OCI-LY3 (cell line): ENCODE data around the gene CDK15.

Experiments
- H2AFZ ChIP-seq: fragments of 200-600, 300-600 bp; shearing (Covaris generic); 2 replicates; pipeline ENCODE4 v1.6.0; 2014; ENCODE audit warnings: antibody characterized with exemption, low read depth, low read length
- H3K27ac ChIP-seq: fragments of 200-600, 300-600 bp; sonication (generic); 2 replicates; pipeline ENCODE4 v1.5.1; 2014; ENCODE audit warnings: mild to moderate bottlenecking, low read length, moderate library complexity, mixed read lengths
- H3K27me3 ChIP-seq: fragments of 200-600, 300-600 bp; sonication (generic); 2 replicates; pipeline ENCODE4 v1.6.1; 2014; ENCODE audit warnings: low read depth, low read length, mixed read lengths
- H3K36me3 ChIP-seq: fragments of 200-600, 300-600 bp; sonication (generic); replicated peaks from 2 replicates; pipeline ENCODE3; 2014; ENCODE audit warnings: low read depth, low read length, mixed read lengths
- H3K4me1 ChIP-seq: fragments of 300-600, 200-600 bp; sonication (generic); 2 replicates; pipeline ENCODE4 v1.6.1; 2014; ENCODE audit warnings: low read length, mixed read lengths
- H3K4me2 ChIP-seq: fragments of 200-600, 300-600 bp; sonication (generic); 2 replicates; pipeline ENCODE4 v1.6.1; 2014; ENCODE audit warnings: low read length, mixed read lengths
- H3K4me3 ChIP-seq: fragments of 300-600, 200-600 bp; sonication (generic); 2 replicates; pipeline ENCODE4 v1.5.1; 2014; ENCODE audit warnings: antibody characterized with exemption, mild to moderate bottlenecking, low read length, moderate library complexity
- H3K79me2 ChIP-seq: fragments of 300-600, 200-600 bp; shearing (Covaris generic); 2 replicates; pipeline ENCODE4 v1.6.1; 2014; ENCODE audit warnings: mild to moderate bottlenecking, low read length, mixed read lengths
- H3K9ac ChIP-seq: fragments of 300-600, 200-600 bp; shearing (Covaris generic); 2 replicates; pipeline ENCODE4 v1.6.0; 2014; ENCODE audit warnings: mild to moderate bottlenecking, low read length, moderate library complexity
- H3K9me3 ChIP-seq: fragments of 200-600, 300-600 bp; shearing (Covaris generic); 2 replicates; pipeline ENCODE4 v1.6.1; 2014; ENCODE audit warnings: low read length, mixed read lengths; ENCODE audit not compliant: insufficient read depth
- H4K20me1 ChIP-seq: fragments of 200-600, 300-600 bp; sonication (generic); 2 replicates; pipeline ENCODE4 v1.6.1; 2016; ENCODE audit warnings: low read length, mixed read lengths; ENCODE audit not compliant: insufficient read depth
- CTCF ChIP-seq: fragments of 200-600, 300-600 bp; sonication (generic); IDR thresholded peaks from 2 replicates; pipeline ENCODE4 v1.5.1; 2014; ENCODE audit warnings: antibody characterized with exemption, low read length, low read depth
- EZH2phosphoT487 ChIP-seq: fragments of 200-600 bp; shearing (Covaris generic); IDR thresholded peaks from 2 replicates; pipeline ENCODE4 v1.6.1; 2018; ENCODE audit warnings: antibody characterized with exemption, mixed run types, low read depth

Gene CDK15

GRCh38 chr2:201784563-201784962 lies 21.8 kb upstream of the CDK15 start:
- Histone ChIP-seq H3K9me3 (no peaks in the 10 kb centered on the region), H4K20me1 (no peaks in the 10 kb centered on the region), H3K9ac (no peak overlapping the region), H3K79me2 (peaks cover 11% of the 10 kb centered on the region), H3K4me2 (no peak overlapping the region), H3K4me3 (no peak overlapping the region), H3K27me3 (no peaks in the 10 kb centered on the region), H3K4me1 (peaks cover 7% of the 10 kb centered on the region), H3K27ac (no peak overlapping the region), H2AFZ (no peak overlapping the region), H3K36me3 (no peaks in the 10 kb centered on the region)
- TF ChIP-seq EZH2phosphoT487 (no peak), CTCF (no peak)

GRCh38 chr2:201785135-201785534 lies 21.2 kb upstream of the CDK15 start:
- H3K9me3 ChIP-seq = no peaks in the 10 kb centered on the region
- TF ChIP-seq EZH2phosphoT487 (no peak), CTCF (no peak)
- H2AFZ ChIP-seq = no peak overlapping the region
- no peak overlapping the region for H3K4me2 ChIP-seq
- H3K9ac ChIP-seq = no peak overlapping the region
- H3K4me3 ChIP-seq = no peak overlapping the region
- no peaks in the 10 kb centered on the region for H3K27me3 ChIP-seq
- H4K20me1 ChIP-seq = no peaks in the 10 kb centered on the region
- peaks cover 1% of the 10 kb centered on the region for H3K4me1 ChIP-seq
- H3K79me2 ChIP-seq = peaks cover 5% of the 10 kb centered on the region
- no peaks in the 10 kb centered on the region for H3K36me3 ChIP-seq
- no peak overlapping the region for H3K27ac ChIP-seq

- Histone ChIP-seq H3K9ac (no peak overlapping the region), H2AFZ (peak overlapping the region; percentile 43; the same call in 1 of the 2 replicates), H3K79me2 (no peaks in the 10 kb centered on the region), H3K4me2 (no peak overlapping the region), H3K4me3 (no peak overlapping the region), H3K4me1 (no peaks in the 10 kb centered on the region), H3K27ac (no peak overlapping the region), H4K20me1 (no peaks in the 10 kb centered on the region), H3K9me3 (no peaks in the 10 kb centered on the region), H3K27me3 (no peaks in the 10 kb centered on the region), H3K36me3 (no peaks in the 10 kb centered on the region)
- no peak for TF ChIP-seq EZH2phosphoT487
- TF ChIP-seq CTCF = no peak
These were observed 19.9 kb upstream of the CDK15 start for GRCh38 chr2:201786471-201786870.

GRCh38 chr2:201788371-201788770 lies 18.0 kb upstream of the CDK15 start:
- no peaks in the 10 kb centered on the region for H3K27me3 ChIP-seq
- H2AFZ ChIP-seq = no peak overlapping the region

More at GRCh38 chr2:201788371-201788770, 18.0 kb upstream of the CDK15 start:
- Histone ChIP-seq H3K4me3 (no peak overlapping the region), H3K4me1 (no peaks in the 10 kb centered on the region), H3K9ac (no peak overlapping the region), H4K20me1 (no peaks in the 10 kb centered on the region), H3K79me2 (no peaks in the 10 kb centered on the region), H3K36me3 (no peaks in the 10 kb centered on the region), H3K9me3 (no peaks in the 10 kb centered on the region), H3K4me2 (no peak overlapping the region), H3K27ac (no peak overlapping the region)
- no peak for TF ChIP-seq CTCF
- TF ChIP-seq EZH2phosphoT487 = no peak
